GM21447 (cell line): ENCODE measurements around the gene DYNLRB1.

Experiments
- ATAC-seq: cut with Tn5 transposase; IDR thresholded peaks from one replicate; pipeline ENCODE4 v1.9.1; 2021; ENCODE audit not compliant: unreplicated experiment

DYNLRB1 gene

GRCh38 chr20:34532756-34533155 lies 16.5 kb downstream of the DYNLRB1 start:
- no peak for ATAC-seq

- ATAC-seq, result no peak
Observed at GRCh38 chr20:34534391-34535165, 18.4 kb downstream of the DYNLRB1 start.

- ATAC-seq, result no peak
Observed at GRCh38 chr20:34535301-34535840, 19.1 kb downstream of the DYNLRB1 start.

DNA sequence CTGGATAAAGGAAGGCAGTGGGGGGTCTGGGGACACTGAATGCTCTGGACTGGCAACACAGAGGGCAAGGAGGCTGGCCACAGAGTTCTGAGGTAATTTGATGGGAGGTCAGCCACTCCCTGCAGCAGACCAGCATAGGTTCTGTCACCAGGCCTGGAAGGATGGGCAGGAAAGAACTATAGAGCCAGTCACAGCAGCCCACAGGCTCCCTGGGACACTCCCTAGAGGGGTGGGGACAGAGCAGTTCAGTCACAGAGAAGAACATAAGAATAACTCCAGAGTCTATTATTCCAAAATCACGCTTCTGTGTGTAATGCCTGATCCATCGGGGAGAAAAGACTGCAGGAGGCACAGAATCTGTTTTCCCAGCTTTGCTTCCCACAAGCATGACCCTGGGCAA lies 19.6 kb downstream of the DYNLRB1 start:
- no peak for ATAC-seq

- no peak for ATAC-seq
Observed at GRCh38 chr20:34536798-34537394, 20.7 kb downstream of the DYNLRB1 start.

DNA sequence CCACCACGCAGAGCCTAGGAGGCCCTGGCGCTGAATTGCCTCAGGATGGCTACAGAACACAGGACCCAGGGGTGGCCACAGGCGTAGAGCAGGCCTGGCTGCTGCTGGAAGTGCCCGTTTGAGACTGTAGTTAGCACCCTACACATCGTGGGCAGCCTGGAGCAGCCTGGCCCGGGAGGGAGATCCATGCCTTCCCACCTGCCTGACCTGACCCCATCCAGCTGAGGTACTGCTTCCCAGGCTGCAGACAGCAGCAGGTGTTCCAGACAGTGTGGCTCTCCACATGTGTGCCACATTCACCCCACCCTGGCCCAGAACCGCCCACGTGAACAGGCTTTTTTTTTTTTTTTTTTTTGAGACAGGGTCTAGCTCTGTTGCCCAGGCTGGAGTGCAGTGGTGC lies 21.4 kb downstream of the DYNLRB1 start:
- no peak for ATAC-seq

DNA sequence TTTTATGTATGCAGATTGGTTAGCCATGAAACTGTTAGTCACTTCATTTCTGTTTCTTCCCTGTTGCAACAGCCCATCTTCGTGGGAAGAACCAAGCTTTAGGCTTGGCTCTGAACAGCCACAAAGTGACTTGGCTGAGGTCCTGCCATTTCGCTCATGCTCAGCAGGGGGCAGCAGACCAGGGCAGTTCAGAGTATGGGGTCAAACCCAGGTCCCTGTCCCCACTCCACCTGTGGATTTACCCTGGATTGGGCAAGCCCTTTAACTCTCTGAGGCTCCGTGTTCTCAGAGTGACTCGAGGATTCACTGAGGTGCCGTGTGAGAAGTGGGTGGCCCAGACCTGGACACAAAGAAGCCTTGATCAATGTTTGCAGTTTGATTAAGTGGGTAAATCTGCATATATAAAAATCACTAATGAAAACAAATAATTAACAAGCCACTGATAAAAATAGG lies 22.5 kb downstream of the DYNLRB1 start:
- no peak for ATAC-seq

DNA sequence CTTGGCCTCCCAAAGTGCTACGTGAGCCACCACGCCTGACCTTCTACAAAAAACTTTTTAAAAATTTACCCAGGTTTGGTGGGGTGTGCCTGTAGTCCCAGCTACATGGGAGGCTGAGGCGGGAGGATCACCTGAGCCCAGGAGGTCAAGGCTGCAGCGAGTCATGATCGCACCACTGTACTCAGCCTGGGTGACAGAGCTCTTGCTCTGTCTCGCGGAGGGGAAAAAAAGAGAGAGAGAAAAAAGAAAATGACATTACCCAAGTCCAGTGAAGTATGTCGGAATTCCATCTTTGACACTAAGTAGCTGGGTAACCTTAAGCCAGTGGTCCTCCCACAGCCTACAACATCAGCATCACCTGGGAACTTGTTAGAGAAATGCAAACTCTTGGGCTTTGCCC lies 23.5 kb downstream of the DYNLRB1 start:
- no peak for ATAC-seq

- no peak for ATAC-seq
Observed at GRCh38 chr20:34540596-34541263, 24.5 kb downstream of the DYNLRB1 start.

- ATAC-seq, result no peak
Observed at GRCh38 chr20:34541264-34541901, 25.2 kb downstream of the DYNLRB1 start.

GRCh38 chr20:34541917-34542316 lies 25.7 kb downstream of the DYNLRB1 start:
- no peak for ATAC-seq

DNA sequence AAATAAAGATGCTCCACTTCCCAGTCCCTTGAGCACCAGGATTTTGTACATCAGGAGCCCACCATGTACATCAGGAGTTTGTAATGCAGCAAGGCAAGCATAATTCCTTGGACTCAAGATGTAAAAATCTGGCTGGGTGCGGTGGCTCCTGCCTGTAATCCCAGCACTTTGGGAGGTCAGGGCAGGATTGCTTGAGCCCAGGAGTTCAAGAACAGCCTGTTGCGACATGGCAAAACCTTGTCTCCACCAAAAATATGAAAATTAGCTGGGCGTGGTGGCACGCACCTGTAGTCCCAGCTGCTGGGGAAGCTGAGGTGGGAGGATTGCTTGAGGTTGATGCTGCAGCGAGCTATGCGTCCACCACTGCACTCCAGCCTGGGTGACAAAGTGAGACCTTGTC lies 26.2 kb downstream of the DYNLRB1 start:
- no peak for ATAC-seq

GRCh38 chr20:34543463-34544056 lies 27.3 kb downstream of the DYNLRB1 start:
- ATAC-seq, result no peak

DNA sequence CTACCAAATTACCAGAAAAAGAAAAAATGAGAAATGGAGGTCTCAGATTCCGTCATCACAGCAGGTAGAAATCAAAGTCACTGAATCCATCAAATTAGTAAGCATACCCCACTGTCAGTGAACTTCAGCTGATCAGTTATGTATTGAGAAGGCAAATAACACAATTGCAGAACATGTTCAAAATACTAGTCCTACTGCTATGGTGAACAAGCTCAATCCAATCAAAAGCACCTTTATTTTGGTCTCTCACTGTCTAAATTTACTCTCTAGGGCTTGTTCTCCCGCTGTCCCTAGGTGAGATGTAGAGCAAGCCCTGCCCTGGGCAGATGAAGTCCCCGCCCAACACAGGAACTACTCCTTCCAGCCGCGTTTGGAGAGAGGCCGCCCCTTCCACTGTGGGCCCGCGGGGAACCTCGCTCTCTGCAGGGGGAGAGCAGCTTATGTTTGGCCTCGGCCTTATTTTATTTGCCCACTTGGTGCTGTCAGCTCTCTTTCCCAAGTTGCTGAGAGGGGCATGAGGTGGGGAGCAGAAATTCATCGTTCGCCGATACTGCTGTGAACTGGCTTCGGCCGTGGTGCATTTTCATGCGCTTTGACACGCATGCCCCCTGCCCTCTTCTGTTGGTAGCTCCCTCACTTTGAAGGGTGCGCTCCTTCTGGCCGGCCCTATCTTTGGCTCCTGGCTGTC lies 28.0 kb downstream of the DYNLRB1 start:
- no peak for ATAC-seq

DNA sequence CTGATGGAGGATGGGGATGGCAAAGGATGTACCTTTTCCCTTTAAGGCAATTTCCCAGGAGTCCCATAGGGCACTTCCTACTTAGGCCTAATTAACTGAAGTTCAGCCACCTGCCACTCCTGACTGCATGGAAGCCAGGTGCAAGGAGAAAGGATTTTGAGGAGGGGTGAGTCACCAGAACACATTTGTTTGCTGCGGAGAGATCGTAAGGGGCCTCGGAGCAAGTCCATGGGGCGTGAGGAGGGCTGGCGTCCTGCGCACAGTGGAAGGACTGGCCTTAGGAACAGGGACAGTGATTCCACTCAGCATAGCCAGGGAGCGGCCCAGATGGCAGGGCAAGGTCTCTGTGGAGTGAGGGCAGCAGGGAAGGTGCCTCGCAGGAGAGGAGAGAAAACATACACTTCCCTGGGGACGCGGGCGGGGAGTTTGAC lies 30.5 kb downstream of the DYNLRB1 start:
- ATAC-seq, result no peak

DNA sequence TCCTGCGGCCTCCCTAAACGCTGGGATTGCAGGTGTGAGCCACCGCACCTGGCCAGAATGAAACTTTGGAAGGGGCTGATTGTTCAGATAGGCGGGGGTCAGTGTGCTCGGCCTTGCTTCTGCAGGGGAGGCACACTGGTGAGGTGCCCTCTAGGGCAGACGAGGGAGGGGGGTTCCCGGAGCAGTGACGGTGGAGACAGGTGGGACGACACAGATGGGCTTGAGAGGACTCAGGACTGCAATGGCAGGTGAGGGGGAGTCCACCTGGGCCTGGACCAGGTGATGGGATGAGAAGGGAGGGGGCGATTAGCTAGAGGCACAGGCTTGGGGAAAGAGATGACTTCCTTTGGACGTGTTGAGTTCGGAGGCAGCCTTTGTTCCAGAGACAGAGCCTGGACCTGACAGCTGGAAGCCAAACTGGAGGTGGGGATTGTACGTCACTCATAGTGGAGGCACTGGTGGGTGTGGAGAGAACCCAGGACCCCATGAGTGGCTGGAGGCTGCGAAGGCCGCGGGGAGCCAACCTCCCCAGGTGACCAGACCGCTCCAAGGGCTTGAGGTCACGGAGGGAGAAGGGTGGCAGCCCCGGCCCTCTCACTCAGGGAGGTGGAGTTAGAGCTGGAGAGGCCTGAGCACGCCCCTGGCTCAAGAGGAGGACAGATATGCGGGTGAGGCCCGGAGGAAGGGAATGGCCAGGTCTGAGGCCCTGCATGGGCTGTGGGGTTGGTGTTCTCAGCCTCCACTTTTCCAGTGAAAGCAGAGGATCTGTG lies 31.8 kb downstream of the DYNLRB1 start:
- no peak for ATAC-seq

DNA sequence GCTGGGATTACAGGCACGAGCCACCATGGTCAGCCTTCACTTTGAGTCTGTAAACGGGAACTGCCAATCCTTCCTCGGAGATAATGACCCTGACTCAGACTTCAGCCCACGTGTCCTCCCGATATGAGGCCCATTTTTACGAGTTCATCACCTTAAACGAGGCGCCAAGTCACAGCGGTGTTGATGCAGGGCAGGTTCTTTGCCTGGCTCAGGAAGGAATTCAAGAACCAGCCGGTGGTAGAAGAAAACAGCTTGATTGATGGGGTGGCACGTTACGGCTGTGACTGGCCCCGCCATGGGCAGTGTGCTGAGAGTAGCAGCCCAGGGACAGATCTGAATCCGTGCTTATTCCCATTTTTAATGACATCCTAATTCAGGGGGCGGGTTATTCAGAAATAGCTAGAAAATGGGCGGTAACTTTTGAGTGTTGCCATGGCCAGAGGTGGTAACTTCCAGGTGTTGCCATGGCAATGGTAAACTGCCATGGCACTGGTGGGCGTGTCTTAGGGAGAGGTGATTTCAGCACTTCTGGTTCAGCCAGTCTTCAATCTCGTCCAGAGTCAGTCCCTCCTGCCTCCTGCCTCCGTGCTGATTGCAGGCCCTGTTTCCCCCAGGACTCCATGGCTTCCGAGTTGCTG lies 33.2 kb downstream of the DYNLRB1 start:
- no peak for ATAC-seq

DNA sequence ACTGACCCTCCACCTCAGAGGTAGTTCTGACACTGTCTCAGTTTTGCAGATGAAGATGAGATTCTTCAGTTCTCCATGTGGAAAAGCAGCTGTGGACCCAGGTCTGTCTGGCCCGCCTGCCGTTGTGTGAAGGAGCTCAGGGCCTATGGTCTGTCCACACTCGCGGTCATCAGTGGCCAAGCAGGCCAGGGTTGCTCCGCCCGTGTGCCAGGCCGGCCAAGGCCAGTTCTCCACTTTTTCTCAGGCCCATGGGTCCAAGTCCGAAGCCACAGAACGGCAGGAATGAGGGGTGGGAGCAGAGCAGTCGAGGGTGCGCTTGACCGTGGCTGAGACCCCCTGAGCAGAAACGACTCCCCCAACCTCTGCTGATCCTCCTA lies 33.7 kb downstream of the DYNLRB1 start:
- ATAC-seq, result no peak

DNA sequence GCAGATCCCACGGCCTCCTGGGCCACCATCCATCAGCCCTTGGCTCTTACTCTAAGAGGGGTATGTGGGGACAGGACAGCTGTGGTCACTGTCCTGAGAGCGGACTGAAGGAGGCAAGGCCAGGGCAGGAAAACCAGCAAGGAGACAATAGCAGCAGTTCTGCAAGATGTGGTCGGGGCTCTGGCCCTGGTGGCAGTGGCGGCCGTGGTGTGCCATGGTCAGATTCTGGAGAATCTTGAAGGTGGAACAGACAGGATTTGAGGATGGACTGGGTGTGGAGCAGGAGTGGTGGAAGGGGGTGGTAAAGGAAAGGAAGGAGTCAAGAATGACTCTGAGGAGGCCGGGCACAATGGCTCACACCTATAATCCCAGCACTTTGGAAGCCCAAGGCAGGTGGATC lies 36.3 kb downstream of the DYNLRB1 start:
- ATAC-seq, result no peak
